Measurements from ENCODE around the gene MEIS2.

DNA sequence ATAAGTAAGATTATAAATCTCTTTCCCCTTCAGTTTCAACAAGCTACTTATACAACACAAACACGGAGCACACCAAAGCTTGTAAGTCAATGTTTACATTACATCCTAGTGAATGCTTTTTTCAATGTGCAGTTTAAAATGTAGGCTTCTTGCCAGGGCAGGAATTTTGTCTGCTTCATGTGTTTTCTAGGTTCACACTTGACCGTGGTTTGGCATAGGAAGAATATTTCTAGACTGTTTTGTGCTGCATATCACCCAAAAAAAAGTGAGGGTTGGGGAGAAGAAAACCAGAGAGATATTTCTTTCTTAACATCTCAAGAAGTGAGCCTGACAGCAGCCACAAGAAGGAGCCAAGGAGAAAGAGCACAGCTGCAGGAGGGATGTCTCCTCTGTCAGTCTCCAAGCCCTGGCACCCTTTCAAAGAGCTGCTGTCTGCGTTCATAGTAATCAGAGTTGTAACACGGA lies 255.8 kb downstream of the MEIS2 start:
- TF ChIP-seq, protein P1, sequence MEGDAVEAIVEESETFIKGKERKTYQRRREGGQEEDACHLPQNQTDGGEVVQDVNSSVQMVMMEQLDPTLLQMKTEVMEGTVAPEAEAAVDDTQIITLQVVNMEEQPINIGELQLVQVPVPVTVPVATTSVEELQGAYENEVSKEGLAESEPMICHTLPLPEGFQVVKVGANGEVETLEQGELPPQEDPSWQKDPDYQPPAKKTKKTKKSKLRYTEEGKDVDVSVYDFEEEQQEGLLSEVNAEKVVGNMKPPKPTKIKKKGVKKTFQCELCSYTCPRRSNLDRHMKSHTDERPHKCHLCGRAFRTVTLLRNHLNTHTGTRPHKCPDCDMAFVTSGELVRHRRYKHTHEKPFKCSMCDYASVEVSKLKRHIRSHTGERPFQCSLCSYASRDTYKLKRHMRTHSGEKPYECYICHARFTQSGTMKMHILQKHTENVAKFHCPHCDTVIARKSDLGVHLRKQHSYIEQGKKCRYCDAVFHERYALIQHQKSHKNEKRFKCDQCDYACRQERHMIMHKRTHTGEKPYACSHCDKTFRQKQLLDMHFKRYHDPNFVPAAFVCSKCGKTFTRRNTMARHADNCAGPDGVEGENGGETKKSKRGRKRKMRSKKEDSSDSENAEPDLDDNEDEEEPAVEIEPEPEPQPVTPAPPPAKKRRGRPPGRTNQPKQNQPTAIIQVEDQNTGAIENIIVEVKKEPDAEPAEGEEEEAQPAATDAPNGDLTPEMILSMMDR (conservative IDR thresholded peaks at IDR 0.05 in 1 of 2, IDR thresholded peaks at IDR 0.05 in 1 of 2; ENCODE audit: extremely low read depth in 1 of 2, insufficient read depth in 1 of 2, low read depth in 1 of 2, low read length in 2 of 2), result no peak
- TF ChIP-seq EZH2 (IDR thresholded peaks at IDR 0.05; ENCODE audit: borderline replicate concordance, low read length), result no peak
